ENCODE results near the gene URB2. TPM values are rescaled to one million over a fixed set of nuclear protein-coding genes. Genes with fewer than 3 reads are reported as not detected.

URB2 gene
- total and polyA plus RNA-seq, 2 experiments from 2014 or later, result 7.6 to 44.3 TPM

DNA sequence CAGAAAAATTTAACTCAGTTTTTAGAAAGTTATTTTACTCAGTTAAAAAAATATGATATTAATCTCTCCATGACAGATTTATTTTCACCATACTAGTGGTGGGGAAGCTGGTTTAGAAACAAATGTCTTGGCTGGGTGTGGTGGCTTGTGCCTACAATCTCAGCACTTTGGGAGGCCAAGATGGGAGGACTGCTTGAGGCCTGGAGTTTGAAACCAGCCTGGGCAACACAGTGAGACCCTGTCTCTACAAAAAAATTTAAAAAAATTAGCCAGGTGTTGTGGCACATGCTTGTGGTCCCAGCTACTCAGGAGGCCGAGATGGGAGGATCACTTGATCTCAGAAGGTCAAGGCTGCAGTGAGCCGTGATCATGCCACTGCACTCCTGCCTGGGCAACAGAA lies 17.5 kb upstream of the URB2 start (continued):
- TF ChIP-seq, protein P1, sequence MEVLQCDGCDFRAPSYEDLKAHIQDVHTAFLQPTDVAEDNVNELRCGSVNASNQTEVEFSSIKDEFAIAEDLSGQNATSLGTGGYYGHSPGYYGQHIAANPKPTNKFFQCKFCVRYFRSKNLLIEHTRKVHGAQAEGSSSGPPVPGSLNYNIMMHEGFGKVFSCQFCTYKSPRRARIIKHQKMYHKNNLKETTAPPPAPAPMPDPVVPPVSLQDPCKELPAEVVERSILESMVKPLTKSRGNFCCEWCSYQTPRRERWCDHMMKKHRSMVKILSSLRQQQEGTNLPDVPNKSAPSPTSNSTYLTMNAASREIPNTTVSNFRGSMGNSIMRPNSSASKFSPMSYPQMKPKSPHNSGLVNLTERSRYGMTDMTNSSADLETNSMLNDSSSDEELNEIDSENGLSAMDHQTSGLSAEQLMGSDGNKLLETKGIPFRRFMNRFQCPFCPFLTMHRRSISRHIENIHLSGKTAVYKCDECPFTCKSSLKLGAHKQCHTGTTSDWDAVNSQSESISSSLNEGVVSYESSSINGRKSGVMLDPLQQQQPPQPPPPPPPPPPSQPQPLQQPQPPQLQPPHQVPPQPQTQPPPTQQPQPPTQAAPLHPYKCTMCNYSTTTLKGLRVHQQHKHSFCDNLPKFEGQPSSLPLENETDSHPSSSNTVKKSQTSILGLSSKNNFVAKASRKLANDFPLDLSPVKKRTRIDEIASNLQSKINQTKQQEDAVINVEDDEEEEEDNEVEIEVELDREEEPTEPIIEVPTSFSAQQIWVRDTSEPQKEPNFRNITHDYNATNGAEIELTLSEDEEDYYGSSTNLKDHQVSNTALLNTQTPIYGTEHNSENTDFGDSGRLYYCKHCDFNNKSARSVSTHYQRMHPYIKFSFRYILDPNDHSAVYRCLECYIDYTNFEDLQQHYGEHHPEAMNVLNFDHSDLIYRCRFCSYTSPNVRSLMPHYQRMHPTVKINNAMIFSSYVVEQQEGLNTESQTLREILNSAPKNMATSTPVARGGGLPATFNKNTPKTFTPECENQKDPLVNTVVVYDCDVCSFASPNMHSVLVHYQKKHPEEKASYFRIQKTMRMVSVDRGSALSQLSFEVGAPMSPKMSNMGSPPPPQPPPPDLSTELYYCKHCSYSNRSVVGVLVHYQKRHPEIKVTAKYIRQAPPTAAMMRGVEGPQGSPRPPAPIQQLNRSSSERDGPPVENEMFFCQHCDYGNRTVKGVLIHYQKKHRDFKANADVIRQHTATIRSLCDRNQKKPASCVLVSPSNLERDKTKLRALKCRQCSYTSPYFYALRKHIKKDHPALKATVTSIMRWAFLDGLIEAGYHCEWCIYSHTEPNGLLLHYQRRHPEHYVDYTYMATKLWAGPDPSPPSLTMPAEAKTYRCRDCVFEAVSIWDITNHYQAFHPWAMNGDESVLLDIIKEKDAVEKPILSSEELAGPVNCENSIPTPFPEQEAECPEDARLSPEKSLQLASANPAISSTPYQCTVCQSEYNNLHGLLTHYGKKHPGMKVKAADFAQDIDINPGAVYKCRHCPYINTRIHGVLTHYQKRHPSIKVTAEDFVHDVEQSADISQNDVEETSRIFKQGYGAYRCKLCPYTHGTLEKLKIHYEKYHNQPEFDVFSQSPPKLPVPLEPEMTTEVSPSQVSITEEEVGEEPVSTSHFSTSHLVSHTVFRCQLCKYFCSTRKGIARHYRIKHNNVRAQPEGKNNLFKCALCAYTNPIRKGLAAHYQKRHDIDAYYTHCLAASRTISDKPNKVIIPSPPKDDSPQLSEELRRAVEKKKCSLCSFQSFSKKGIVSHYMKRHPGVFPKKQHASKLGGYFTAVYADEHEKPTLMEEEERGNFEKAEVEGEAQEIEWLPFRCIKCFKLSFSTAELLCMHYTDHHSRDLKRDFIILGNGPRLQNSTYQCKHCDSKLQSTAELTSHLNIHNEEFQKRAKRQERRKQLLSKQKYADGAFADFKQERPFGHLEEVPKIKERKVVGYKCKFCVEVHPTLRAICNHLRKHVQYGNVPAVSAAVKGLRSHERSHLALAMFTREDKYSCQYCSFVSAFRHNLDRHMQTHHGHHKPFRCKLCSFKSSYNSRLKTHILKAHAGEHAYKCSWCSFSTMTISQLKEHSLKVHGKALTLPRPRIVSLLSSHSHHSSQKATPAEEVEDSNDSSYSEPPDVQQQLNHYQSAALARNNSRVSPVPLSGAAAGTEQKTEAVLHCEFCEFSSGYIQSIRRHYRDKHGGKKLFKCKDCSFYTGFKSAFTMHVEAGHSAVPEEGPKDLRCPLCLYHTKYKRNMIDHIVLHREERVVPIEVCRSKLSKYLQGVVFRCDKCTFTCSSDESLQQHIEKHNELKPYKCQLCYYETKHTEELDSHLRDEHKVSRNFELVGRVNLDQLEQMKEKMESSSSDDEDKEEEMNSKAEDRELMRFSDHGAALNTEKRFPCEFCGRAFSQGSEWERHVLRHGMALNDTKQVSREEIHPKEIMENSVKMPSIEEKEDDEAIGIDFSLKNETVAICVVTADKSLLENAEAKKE (CRISPR knock-in tag; IDR thresholded peaks at IDR 0.05), result no peak
- TF ChIP-seq JUNB (IDR thresholded peaks at IDR 0.05; ENCODE audit: unreplicated experiment), result no peak
- TF ChIP-seq, protein P2, sequence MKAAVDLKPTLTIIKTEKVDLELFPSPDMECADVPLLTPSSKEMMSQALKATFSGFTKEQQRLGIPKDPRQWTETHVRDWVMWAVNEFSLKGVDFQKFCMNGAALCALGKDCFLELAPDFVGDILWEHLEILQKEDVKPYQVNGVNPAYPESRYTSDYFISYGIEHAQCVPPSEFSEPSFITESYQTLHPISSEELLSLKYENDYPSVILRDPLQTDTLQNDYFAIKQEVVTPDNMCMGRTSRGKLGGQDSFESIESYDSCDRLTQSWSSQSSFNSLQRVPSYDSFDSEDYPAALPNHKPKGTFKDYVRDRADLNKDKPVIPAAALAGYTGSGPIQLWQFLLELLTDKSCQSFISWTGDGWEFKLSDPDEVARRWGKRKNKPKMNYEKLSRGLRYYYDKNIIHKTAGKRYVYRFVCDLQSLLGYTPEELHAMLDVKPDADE (IDR thresholded peaks at IDR 0.05), result no peak
- TF ChIP-seq STAT1 (IDR thresholded peaks at IDR 0.05; ENCODE audit: unreplicated experiment), result no peak
- TF ChIP-seq ZNF114 (CRISPR knock-in tag; IDR thresholded peaks at IDR 0.05), result no peak
- TF ChIP-seq POLR2AphosphoS5 (IDR thresholded peaks at IDR 0.05; ENCODE audit: low read depth), result no peak
- TF ChIP-seq, protein P3, sequence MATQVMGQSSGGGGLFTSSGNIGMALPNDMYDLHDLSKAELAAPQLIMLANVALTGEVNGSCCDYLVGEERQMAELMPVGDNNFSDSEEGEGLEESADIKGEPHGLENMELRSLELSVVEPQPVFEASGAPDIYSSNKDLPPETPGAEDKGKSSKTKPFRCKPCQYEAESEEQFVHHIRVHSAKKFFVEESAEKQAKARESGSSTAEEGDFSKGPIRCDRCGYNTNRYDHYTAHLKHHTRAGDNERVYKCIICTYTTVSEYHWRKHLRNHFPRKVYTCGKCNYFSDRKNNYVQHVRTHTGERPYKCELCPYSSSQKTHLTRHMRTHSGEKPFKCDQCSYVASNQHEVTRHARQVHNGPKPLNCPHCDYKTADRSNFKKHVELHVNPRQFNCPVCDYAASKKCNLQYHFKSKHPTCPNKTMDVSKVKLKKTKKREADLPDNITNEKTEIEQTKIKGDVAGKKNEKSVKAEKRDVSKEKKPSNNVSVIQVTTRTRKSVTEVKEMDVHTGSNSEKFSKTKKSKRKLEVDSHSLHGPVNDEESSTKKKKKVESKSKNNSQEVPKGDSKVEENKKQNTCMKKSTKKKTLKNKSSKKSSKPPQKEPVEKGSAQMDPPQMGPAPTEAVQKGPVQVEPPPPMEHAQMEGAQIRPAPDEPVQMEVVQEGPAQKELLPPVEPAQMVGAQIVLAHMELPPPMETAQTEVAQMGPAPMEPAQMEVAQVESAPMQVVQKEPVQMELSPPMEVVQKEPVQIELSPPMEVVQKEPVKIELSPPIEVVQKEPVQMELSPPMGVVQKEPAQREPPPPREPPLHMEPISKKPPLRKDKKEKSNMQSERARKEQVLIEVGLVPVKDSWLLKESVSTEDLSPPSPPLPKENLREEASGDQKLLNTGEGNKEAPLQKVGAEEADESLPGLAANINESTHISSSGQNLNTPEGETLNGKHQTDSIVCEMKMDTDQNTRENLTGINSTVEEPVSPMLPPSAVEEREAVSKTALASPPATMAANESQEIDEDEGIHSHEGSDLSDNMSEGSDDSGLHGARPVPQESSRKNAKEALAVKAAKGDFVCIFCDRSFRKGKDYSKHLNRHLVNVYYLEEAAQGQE (IDR thresholded peaks at IDR 0.05; ENCODE audit: unreplicated experiment), result no peak
